GM19238 (cell line): ENCODE results near the gene MYH16.
"Not testable (repeated sequence)": the region's sequence is repeated elsewhere in the genome, so short reads cannot be mapped to it uniquely, and the experiment has no call there.

ENCODE experiments used
- DNase-seq: peaks from one replicate; pipeline ENCODE4 v3.0.0; 2011; ENCODE audit warnings: low spot score; ENCODE audit not compliant: insufficient read length

Gene MYH16

DNA sequence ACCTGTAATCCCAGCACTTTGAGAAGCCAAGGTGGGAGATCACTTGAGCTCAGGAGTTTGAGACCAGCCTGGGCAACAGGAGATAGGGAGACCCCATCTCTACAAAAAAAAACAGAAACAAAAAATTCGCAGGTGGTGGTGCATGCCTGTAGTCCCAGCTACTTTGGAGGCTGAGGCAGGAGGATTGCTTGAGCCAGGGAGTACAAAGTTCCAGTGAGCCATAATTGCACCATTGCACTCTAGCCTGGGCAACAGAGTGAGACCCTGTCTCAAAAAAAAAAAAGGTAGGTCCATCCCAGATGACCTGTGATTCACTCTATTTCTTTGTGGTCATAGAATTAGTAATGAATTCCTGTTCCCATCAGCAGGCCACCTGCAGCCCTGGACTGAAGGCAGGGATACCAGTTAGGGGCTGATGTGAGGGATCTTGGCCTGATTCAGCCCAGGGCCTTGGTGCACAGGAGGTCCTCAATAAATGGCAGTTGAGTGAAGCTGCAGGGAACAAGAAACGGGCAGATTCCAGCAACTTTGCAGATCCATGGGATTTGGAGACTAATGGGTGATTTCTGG, at the start of gene MYH16:
Gene MYH16 (plus strand): TSS at position 364 of the 570 bp plus-strand sequence.
- DNase-seq = no peak

DNA sequence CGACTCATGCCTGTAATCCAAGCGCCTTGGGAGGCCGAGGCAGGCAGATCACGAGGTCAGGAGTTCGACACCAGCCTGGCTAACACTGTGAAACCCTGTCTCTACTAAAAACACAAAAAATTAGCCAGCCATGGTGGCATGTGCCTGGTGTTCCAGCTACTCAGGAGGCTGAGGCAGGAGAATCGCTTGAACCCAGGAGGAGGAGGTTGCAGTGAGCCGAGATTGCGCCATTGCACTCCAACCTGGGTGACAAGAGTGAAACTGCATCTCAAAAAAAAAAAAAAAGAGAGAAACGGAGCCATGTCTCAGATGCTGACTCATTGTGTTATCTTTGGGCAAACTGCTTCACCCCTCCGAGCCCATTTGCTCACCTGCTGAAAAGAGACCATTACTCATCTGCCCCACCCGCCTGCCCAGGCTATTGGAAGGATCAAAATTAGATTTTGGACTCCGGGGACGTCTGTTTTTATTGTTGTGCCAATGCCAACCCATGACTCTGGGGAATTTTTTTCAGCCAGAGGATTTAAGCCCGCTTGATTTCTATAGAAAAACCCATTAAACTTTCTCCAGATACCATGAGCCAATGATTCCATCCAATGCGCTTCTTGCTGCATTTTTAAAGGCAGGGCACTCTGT, 48.3 kb upstream of the MYH16 start:
- not testable (repeated sequence) for DNase-seq

DNA sequence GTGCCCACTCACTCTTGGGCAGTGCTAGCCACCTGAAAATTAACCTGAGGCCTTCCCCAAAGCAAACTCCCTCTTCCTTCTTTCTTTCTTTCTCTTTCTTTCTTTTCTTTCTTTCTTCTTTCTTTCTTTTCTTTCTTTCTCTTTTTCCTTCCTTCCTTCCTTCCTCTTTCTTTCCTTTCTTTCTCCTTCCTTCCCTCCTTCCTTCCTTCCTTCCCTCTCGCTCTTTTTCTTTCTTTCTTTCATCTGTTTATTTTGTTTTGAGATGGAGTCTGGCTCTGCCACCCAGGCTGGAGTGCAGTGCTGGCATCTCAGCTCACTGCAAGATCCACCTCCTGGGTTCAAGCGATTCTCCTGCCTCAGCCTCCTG, 47.8 kb upstream of the MYH16 start:
- no peak for DNase-seq

DNA sequence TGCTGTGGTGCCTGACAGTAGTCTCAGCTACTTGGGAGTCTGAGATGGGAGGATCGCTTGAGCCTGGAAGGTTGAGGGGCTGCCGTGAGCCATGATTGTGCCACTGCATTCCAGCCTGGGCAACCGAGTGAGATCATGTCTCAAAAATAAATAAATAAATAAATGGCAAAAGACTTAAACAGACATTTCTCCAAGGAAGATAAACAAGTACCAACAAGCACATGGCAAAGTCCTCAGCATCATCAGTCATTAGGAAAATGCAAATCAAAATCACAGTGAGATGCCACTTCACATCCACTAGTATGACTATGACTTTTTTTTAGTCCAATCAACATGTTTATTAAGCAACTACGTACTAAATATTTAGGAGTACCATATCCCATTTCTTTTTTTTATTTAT, 43.4 kb upstream of the MYH16 start:
- DNase-seq = no peak

DNA sequence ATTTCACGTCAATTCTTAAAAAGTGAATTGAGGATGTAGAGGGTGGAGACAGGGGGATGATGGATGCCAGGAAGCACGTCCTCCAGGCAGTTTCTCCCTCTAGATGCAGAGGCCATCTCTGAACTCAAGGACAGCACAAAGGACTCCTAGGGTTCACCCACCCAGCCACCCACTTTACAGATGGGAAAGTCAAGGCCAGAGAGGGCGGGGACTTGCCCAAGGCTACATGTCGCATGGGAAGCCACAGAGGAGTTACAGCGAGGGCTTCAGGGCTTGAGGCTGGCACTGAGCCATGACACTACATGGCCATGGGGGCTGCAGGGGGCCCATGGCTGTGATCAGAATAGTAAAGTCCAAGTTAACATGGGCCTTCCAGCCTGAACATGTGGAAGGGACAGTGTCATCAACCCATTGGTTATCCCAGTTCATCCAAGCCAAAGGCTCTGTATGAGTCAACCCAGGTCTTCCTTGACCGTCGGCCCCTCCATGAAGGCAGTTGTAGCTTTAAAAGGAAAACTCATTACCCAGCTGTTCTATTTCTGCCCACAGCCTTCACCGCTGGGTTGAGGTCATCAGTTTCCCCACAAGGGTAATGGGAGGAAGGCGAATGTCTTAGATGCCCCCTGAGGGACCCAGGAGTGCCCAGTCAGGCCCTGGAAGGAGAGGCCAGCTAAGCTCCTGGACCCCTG, 40.4 kb upstream of the MYH16 start:
- DNase-seq = no peak

DNA sequence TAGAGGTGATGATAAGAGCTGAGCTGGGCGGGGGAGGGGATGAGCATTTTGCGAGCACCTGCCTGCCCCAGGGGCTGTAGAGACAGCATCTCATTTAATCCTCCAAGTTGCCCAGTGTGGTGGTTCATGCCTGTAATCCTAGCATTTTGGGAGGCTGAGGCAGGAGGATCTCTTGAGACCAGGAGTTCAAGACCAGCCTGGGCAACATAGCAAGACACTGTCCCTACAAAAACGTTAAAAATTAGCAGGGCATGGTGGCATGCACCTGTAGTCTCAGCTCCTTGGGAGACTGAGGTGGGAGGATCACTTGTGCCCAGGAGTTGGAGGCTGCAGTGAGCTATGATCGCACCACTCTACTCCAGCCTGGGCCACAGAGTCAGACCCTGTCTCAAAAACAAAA, 39.7 kb upstream of the MYH16 start:
- DNase-seq = not testable (repeated sequence)

DNA sequence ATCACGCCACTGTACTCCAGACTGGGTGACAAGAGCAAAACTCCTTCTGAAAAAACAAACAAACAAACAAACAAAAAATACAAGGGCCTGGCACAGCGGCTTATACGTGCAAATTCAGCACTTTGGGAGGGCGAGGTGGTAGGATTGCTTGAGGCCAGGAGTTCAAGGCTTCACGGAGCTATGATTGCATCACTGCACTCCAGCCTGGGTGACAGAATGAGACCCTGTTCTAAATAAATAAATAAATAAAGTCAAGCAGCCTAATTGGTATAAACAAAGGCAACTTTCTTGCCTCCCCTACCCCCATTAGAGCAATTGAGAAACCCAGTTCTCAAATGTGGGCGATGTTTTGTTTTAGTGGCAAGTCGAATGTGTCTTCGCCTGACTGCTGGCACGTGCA, 38.5 kb upstream of the MYH16 start:
- no peak for DNase-seq

DNA sequence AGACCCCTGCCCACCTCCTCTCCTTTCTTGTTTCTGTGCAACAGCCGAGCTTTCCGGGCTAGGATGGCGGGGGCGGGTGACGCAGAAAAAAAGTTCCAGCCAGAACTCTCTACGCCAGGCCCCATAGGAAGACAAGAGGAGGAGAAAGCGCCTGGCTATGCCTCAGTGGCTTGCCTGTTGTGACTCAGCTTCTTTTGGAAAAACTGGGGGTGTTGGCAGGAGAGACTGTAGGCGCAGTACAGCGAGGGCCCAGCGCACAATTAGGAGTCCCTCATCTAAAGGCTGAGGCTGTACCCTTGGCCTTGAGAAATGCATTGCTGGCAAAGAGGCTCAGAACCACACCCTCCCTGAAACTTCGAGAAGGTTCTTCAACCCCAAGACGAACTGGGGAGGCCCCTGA, 36.7 kb upstream of the MYH16 start:
- DNase-seq = no peak

DNA sequence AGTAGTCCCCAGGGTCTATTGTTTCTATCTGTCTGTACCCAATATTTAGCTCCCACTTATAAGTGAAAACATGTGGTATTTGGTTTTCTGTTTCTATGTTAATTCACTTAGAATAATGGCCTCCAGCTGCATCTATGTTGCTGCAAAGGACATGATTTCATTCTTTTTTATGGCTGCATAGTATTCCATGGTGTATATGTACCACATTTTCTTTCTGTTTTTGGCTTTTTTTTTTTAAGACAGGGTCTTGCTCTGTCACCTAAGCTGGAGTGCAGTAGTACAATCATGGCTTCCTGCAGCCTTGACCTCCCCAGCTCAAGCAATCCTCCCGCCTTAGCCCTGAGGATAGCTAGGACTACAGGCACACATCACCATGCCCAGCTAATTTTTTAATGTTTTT, 34.8 kb upstream of the MYH16 start:
- DNase-seq = not testable (repeated sequence)

DNA sequence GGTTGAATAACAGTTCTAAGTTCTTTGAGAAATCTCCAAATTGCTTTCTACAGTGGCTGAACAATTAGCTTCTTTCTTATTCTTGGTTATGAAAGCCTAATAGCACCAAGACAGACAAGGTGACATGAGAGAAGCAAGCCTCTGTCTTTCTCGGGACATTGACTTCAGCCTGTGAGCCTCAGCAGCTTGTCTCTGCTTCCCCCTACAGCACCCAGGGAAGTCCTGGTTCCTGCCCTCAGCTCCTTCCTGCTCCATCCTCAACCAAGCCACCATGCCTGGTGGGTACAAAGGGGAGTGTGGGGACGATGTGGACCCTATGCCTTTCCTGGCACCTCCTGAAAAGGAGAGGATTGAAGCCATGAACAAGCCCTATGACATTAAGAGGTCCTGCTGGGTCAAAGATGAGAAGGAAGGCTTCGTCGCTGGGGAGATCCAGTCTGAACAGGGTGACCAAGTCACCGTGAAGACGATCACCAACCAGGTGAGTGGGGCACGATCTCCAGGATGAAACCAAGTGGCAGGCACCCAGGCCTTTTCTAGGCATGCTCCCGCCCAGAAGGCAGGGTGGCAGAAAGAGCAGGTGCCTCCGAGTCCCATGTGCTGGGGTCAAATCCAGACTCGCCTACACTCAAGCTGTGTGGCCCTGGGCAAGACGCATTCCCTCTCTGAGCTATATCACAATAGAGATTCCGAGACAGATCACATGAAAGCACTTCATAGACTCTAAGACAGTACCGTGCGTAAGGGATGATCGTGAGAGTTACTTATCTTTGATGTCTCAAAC, 33.9 kb upstream of the MYH16 start:
- DNase-seq = no peak

DNA sequence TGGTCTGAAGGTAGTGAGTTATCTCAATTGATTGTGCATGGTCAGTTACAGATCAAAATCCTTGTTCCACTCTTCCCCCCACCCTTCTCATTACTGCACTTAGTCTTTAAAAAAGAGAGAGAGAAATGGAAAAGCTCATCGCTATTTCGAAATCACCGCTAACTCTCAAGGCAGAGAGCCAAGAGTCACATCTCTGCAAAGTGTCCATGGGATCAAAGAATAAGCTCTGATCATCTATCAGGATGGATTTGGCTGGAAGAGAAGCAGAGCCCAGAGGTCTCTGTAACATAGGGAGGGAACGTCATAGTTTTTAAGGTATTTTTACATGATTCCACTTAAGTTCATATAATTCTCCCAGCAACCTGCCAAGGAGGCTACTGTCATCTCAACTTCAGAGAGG, 30.0 kb upstream of the MYH16 start:
- DNase-seq = no peak

DNA sequence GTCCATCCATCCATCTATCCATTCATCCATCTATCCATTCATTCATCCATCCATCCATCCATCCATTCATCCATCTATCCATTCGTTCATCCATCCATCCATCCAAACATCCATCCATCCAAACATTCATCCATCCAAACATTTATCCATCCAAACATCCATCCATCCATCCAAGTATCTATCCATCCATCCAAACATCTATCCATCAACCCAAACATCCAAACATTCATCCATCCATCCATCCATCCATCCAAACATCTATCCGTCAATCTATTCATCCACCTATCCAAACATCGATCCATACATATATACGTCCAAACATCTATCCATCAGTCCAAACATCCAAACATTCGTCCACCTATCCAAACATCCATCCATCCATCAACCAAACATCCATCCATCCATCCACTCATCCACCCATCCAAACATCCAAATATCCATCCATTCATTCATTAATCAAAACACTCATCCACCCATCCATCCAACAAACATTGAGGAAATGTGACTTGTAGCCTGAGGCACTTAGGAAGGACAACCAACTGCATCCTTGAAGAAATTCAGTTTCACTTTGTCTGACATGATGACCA, 28.8 kb upstream of the MYH16 start:
- DNase-seq = no peak

DNA sequence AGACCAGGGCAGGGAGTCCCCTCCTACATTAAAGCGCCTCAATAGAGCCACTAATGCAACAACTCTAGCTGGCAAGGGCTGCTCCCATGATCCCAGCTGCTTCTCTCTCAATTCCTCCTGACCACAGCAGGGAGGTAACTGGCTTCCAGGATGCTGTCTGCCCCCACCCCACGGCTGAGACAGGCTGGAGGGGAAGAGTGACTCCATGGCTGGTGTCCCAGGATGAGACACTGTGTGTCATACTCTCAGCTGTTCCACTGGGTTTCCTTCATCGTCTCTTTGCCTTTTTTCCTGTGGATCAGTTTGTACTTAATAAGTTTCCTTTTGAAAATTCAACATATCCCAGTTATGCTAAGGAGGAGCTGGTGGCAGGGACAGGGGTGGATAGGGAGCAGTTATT, 27.7 kb upstream of the MYH16 start:
- no peak for DNase-seq

DNA sequence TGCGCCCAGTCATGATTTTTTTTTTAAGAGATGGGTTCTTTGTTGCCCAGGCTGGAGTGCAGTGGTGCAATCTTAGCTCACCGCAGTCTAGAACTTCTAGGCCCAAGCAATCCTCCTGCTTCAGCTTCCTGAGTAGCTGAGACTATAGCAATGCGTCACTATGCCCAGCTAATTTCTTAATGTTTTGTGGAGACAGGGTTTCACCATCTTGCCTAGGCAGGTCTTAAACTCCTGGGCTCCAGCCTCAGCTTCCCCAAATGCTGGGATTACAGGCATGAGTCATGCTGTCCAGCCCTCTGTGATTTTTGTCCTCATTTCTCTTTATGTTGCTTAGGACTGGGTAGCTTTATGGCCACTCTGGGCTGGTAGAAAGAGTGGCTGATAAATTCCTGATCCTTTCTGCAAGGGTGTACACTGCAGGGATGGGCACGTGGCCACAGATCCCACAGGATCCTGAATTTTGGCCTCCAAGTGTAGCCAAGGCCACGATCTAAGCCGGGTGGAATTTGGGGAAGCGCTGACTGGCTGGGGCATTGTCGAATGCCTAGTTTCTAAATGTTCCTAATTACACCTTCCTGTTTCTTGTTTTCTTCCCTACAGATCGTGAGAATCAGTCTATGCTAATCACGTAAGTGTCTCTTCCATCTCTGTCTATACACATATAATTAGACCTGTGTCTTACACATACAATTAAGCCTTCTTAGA, 24.1 kb upstream of the MYH16 start:
- no peak for DNase-seq

DNA sequence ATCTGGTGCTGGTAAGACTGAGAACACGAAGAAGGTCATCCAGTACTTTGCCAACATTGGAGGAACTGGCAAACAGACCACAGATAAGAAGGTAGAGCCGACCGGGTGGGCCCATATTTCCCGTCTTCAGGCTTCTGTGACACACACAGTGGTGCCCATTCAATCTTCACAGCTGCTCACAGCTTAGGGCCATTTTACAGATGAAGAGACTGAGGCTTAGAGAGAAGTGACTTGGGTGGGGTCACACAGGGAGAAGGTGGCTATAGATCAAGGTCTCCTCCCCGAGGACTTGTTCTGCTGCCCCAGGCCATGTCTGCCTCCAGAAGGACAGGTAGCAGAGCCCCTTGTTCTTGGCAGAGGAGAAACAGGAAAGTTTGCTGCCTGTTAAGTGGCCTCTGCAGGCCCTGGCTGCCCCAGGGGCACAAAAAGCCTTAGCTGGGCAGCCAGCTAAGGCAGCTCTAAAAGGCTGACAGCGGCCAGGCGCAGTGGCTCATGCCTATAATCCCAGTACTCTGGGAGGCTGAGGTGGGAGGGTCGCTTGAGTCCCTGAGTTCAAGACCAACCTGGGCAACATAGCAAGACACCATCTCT, 22.6 kb upstream of the MYH16 start:
- DNase-seq = no peak

DNA sequence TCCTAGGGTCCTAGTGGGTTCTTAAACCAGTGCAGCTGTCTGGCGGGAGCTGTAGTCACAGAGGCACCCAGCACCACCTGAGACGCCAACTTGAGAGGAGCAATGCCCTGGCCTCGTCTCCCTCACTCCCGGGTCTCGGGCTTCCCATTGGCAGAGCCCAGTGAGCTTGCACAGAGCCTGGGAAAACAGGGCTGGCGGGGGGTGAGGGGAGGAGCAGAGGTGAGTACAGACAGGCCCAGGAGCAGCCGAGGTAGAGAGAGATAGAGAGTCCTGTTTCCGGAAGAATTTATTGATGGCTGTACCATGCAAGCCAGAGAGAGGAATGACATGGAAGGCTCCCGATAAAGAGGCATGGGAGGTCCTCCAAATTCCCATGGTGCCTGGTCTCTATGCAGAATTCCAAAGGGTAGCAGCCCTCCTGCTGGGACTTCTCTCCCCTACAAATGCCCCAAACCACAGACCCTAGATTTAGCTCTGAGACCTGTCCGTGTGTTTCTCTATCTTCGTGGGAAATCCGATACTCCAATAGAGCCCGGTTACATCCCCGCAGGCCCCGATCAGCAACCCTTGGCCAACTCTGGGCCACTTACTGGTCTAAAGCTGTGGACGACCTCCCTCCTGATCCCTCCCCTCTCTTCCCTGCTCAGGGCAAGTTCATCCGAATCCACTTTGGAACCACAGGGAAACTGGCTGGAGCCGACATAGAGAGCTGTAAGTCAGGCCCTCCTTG, 20.3 kb upstream of the MYH16 start:
- no peak for DNase-seq

DNA sequence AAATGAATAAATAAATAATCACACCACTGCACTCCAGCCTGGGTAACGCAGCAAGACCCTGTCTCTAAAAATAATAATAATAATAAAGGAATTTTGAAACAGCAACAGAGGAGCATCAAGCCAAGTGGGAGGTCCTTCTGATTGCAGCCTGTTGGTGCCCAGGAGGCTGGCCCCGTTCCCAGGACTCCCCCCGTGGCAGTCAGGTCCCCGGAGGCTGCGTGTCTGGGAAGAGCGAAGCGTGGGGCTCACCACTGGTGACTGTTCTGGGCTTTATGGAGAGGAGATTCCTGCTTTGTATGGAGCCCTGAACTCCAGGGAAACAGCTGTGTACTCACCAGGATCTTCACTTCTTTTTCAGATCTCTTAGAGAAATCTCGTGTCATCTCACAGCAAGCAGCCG, 19.3 kb upstream of the MYH16 start:
- DNase-seq = no peak

DNA sequence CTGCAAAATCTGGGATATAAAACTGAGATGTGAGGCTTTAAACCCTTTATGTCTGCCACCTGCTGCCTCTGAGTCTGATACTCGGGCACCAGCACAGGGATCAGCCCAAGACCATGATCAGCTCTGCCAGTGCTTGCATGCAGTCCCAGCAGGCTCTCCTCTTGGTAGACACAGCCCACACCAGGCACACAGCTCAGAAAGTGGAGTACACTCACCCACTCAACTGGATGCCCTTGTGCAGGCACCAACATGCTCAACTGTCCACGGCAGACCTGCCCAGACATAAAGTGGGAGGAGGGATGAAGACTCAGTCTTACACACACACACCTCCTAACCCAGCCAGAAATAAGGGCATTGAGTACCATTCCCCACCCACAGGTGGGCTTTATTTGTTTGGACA, 18.2 kb upstream of the MYH16 start:
- no peak for DNase-seq

DNA sequence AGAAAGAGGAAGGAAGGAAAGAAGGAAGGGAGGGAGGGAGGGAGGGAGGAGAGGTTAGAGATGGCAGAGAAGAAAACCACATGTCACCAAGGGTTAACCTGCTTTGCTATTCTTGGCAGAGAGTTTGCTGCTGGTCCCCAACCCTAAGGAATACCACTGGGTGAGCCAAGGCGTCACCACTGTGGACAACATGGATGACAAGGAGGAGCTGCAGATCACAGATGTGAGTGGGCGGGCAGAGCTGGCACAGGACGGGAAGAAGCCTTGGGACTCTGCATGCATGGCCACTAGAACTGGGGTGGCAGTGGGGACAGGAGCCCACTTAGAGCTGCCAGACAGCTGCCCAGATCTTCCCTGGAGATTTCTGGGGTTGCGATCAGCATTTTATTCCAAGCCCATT, 17.2 kb upstream of the MYH16 start:
- DNase-seq = no peak

DNA sequence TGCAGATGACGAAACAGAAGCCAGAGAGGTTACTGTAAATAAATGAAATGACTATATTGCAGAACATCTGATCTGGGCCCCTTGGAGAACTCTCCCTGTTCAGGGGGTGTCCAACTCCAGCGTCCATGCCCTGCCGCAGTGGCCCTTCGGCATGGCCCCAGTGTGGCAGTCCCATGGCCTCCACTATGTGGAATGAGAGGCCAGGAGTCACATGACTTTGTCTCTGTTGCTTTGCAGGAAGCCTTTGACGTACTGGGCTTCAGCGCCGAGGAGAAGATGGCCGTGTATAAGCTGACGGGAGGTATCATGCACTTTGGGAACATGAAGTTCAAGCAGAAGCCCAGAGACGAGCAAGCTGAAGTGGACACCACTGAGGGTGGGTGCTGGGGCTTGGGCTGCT, 15.6 kb upstream of the MYH16 start:
- DNase-seq = no peak
